Mesenchymal stem cell (in vitro differentiated cells and primary cell): ENCODE results near the gene CFAP299.
A peak's percentile ranks its signal among the peaks of the same experiment; 100 is the strongest.
"Not testable (repeated sequence)": the region's sequence is repeated elsewhere in the genome, so short reads cannot be mapped to it uniquely, and the experiment has no call there.

Source experiments
- DNase-seq: peaks from one replicate; pipeline ENCODE4 v3.0.0-alpha.2; 2013
- H2AFZ ChIP-seq: one replicate; pipeline ENCODE4 v1.6.1; 2013; ENCODE audit warnings: low read depth, mild to moderate bottlenecking, control low read depth, inconsistent platforms, low read length, moderate library complexity
- H2AK5ac ChIP-seq: 2 replicates; pipeline ENCODE4 v1.6.1; 2013; ENCODE audit warnings: low read length, moderate library complexity, mild to moderate bottlenecking, inconsistent platforms; ENCODE audit not compliant: severe bottlenecking
- H2BK120ac ChIP-seq: one replicate; pipeline ENCODE4 v1.6.1; 2013; ENCODE audit warnings: low read depth, mild to moderate bottlenecking, inconsistent platforms, low read length, moderate library complexity
- H2BK12ac ChIP-seq, 2 experiments: one replicate each; pipeline ENCODE4 v1.6.1; 2013; ENCODE audit warnings: inconsistent platforms in 2 of 2, low read length in 2 of 2, mild to moderate bottlenecking in 2 of 2, moderate library complexity in 2 of 2, control low read depth in 1 of 2
- H2BK15ac ChIP-seq: one replicate; pipeline ENCODE4 v1.6.1; 2013; ENCODE audit warnings: mild to moderate bottlenecking, low read depth, inconsistent platforms; ENCODE audit not compliant: poor library complexity, severe bottlenecking
- H2BK5ac ChIP-seq: 2 replicates; pipeline ENCODE4 v1.6.1; 2013; ENCODE audit warnings: low read depth, mild to moderate bottlenecking, low read length, control low read depth, inconsistent platforms; ENCODE audit not compliant: poor library complexity, severe bottlenecking
- H3K14ac ChIP-seq, 2 experiments: one replicate each; pipeline ENCODE4 v1.6.1; 2013; ENCODE audit warnings: inconsistent platforms in 2 of 2, low read length in 2 of 2, control low read depth in 1 of 2, mild to moderate bottlenecking in 1 of 2, moderate library complexity in 1 of 2
- H3K18ac ChIP-seq, 2 experiments: one replicate each; pipeline ENCODE4 v1.6.1; 2013; ENCODE audit warnings: inconsistent platforms in 2 of 2, low read length in 2 of 2, control low read depth in 1 of 2, low read depth in 1 of 2, mild to moderate bottlenecking in 1 of 2
- H3K23ac ChIP-seq, 2 experiments: one replicate each; pipeline ENCODE4 v1.6.1; 2013; ENCODE audit warnings: inconsistent platforms in 2 of 2, low read length in 2 of 2, mild to moderate bottlenecking in 2 of 2, moderate library complexity in 2 of 2, control low read depth in 1 of 2
- H3K27ac ChIP-seq: 2 replicates; pipeline ENCODE4 v1.5.1; 2013; ENCODE audit warnings: mild to moderate bottlenecking, moderate library complexity, low read length, control low read depth, inconsistent platforms; ENCODE audit not compliant: poor library complexity, severe bottlenecking
- H3K27me3 ChIP-seq, 2 experiments: 2 replicates each; pipeline versions ENCODE4 v1.6.1 to v1.7.0; 2013; ENCODE audit warnings: low read length in 2 of 2, mild to moderate bottlenecking in 2 of 2, moderate library complexity in 2 of 2, control low read depth in 1 of 2, inconsistent platforms in 1 of 2; ENCODE audit not compliant: control insufficient read depth in 1 of 2, insufficient read depth in 1 of 2
- H3K36me3 ChIP-seq, 2 experiments: 2 replicates each; pipeline versions ENCODE4 v1.6.1 to v1.7.0; 2013; ENCODE audit warnings: low read length in 2 of 2, control low read depth in 1 of 2, inconsistent platforms in 1 of 2, low read depth in 1 of 2, mild to moderate bottlenecking in 1 of 2; ENCODE audit not compliant: insufficient read depth in 2 of 2, control insufficient read depth in 1 of 2
- H3K4ac ChIP-seq, 2 experiments: one replicate each; pipeline ENCODE4 v1.6.1; 2013; ENCODE audit warnings: inconsistent platforms in 2 of 2, low read length in 2 of 2, mild to moderate bottlenecking in 2 of 2, moderate library complexity in 2 of 2, control low read depth in 1 of 2, low read depth in 1 of 2
- H3K4me1 ChIP-seq: 2 replicates; pipeline ENCODE4 v1.6.1; 2013; ENCODE audit warnings: low read depth, low read length, control low read depth; ENCODE audit not compliant: control insufficient read depth, insufficient read depth
- H3K4me2 ChIP-seq: 2 replicates; pipeline ENCODE4 v1.6.1; 2013; ENCODE audit warnings: low read length, mild to moderate bottlenecking, inconsistent platforms; ENCODE audit not compliant: poor library complexity, severe bottlenecking
- H3K4me3 ChIP-seq, 2 experiments: 2 replicates each; pipeline versions ENCODE4 v1.5.1 to v1.7.0; 2013; ENCODE audit warnings: low read length in 2 of 2, mild to moderate bottlenecking in 2 of 2, control low read depth in 1 of 2, low read depth in 1 of 2; ENCODE audit not compliant: insufficient read depth in 1 of 2
- H3K79me1 ChIP-seq: replicated peaks from 2 replicates; pipeline ENCODE4 v1.6.1; 2013; ENCODE audit warnings: mild to moderate bottlenecking, control low read depth, low read length, inconsistent platforms; ENCODE audit not compliant: poor library complexity, severe bottlenecking
- H3K9ac ChIP-seq: 2 replicates; pipeline ENCODE4 v1.7.0; 2013; ENCODE audit warnings: mild to moderate bottlenecking, low read length, moderate library complexity
- H3K9me3 ChIP-seq: 2 replicates; pipeline ENCODE4 v1.7.0; 2013; ENCODE audit warnings: mild to moderate bottlenecking, low read length; ENCODE audit not compliant: control insufficient read depth
- H4K8ac ChIP-seq: one replicate; pipeline ENCODE4 v1.6.1; 2013; ENCODE audit warnings: inconsistent platforms, mild to moderate bottlenecking, low read length, moderate library complexity
- H4K91ac ChIP-seq: one replicate; pipeline ENCODE4 v1.6.1; 2013; ENCODE audit warnings: mild to moderate bottlenecking, low read length, inconsistent platforms
- WGBS: methylation state at CpG from one replicate; pipeline ENCODE4 v1.1.7; 2013; ENCODE audit warnings: mixed read lengths; 5-methylcytosine and 5-hydroxymethylcytosine counted together

The CFAP299 gene

GRCh38 chr4:80798082-80798481, 462.6 kb downstream of the CFAP299 start:
- H2BK120ac ChIP-seq, result no peak overlapping the region
- WGBS, result 84% methylated on average over 1 of the region's 1 CpG

GRCh38 chr4:80800719-80801118, 465.2 kb downstream of the CFAP299 start:
- not testable (repeated sequence) for H2AFZ ChIP-seq, H3K4me2 ChIP-seq, H3K36me3 ChIP-seq, H3K27me3 ChIP-seq, H3K18ac ChIP-seq, H4K8ac ChIP-seq, H3K79me1 ChIP-seq, H3K4me3 ChIP-seq, H3K4me1 ChIP-seq, H2BK12ac ChIP-seq, H3K27ac ChIP-seq, H3K23ac ChIP-seq, DNase-seq, H2BK5ac ChIP-seq, H3K14ac ChIP-seq, H2BK15ac ChIP-seq, H3K9ac ChIP-seq, H3K4ac ChIP-seq, H4K91ac ChIP-seq, H2AK5ac ChIP-seq, H2BK120ac ChIP-seq
- 91% methylated on average over 1 of the region's 1 CpG for WGBS
- H3K9me3 ChIP-seq, result peaks cover 30% of the 10 kb centered on the region

More at GRCh38 chr4:80798082-80798481, 462.6 kb downstream of the CFAP299 start:
- peaks cover 33% of the 10 kb centered on the region for H3K9me3 ChIP-seq
- no peak overlapping the region for H4K91ac ChIP-seq
- no peak overlapping the region for H2AK5ac ChIP-seq
- no peak overlapping the region for H3K9ac ChIP-seq
- no peak overlapping the region for H4K8ac ChIP-seq
- no peaks in the 10 kb centered on the region for H3K36me3 ChIP-seq
- no peak for DNase-seq
- no peaks in the 10 kb centered on the region for H3K27me3 ChIP-seq
- no peak overlapping the region for H3K14ac ChIP-seq
- H3K4me1 ChIP-seq, result no peaks in the 10 kb centered on the region
- H3K4ac ChIP-seq, result no peak overlapping the region
- H2AFZ ChIP-seq, result no peak overlapping the region
- no peak overlapping the region for H3K4me3 ChIP-seq
- H3K4me2 ChIP-seq, result no peak overlapping the region
- H3K18ac ChIP-seq, result no peak overlapping the region
- no peak overlapping the region for H2BK15ac ChIP-seq
- no peak overlapping the region for H3K27ac ChIP-seq
- H3K79me1 ChIP-seq, result no peaks in the 10 kb centered on the region
- H2BK12ac ChIP-seq, result no peak overlapping the region
- H2BK5ac ChIP-seq, result no peak overlapping the region
- H3K23ac ChIP-seq, result no peak overlapping the region

GRCh38 chr4:80803337-80803736, 467.8 kb downstream of the CFAP299 start:
- Histone ChIP-seq H3K9ac (no peak overlapping the region), H2AK5ac (no peak overlapping the region), H2BK120ac (no peak overlapping the region), H3K23ac (no peak overlapping the region), H3K4ac (no peak overlapping the region), H3K9me3 (peaks cover 4% of the 10 kb centered on the region), H3K27me3 (no peaks in the 10 kb centered on the region), H2BK12ac (no peak overlapping the region), H3K79me1 (no peaks in the 10 kb centered on the region), H3K4me1 (peaks cover 3% of the 10 kb centered on the region), H3K4me3 (no peak overlapping the region), H2BK15ac (no peak overlapping the region), H3K14ac (no peak overlapping the region), H3K36me3 (no peaks in the 10 kb centered on the region), H3K27ac (no peak overlapping the region), H3K18ac (no peak overlapping the region), H3K4me2 (no peak overlapping the region), H2AFZ (no peak overlapping the region), H4K8ac (no peak overlapping the region), H4K91ac (no peak overlapping the region), H2BK5ac (no peak overlapping the region)
- no CpG with 5 or more reads among the region's 1 CpG for WGBS
- no peak for DNase-seq

GRCh38 chr4:80806472-80806871, 470.9 kb downstream of the CFAP299 start:
- Histone ChIP-seq H3K27me3 (no peaks in the 10 kb centered on the region), H4K8ac (no peak overlapping the region), H3K18ac (no peak overlapping the region), H3K27ac (no peak overlapping the region), H2BK12ac (no peak overlapping the region), H2AK5ac (no peak overlapping the region), H3K23ac (no peak overlapping the region), H3K4me2 (peak overlapping the region; percentile 53), H2BK5ac (no peak overlapping the region), H2BK15ac (no peak overlapping the region), H3K79me1 (no peaks in the 10 kb centered on the region), H3K4me3 (no peak overlapping the region), H2AFZ (no peak overlapping the region), H3K14ac (no peak overlapping the region), H3K36me3 (no peaks in the 10 kb centered on the region), H3K9me3 (no peaks in the 10 kb centered on the region), H3K4ac (no peak overlapping the region), H3K9ac (no peak overlapping the region), H4K91ac (no peak overlapping the region), H2BK120ac (no peak overlapping the region), H3K4me1 (peaks cover 3% of the 10 kb centered on the region)
- DNase-seq, result no peak
- no CpG with 5 or more reads among the region's 1 CpG for WGBS
